Measurements from ENCODE around the gene GIGYF2. TPM values are rescaled to one million over a fixed set of nuclear protein-coding genes. Genes with fewer than 3 reads are reported as not detected.

The GIGYF2 gene
- total and polyA plus RNA-seq, 9 donors = 22.1 to 83.6 (median 68.4) TPM

GRCh38 chr2:232787806-232788205, 90.7 kb downstream of the GIGYF2 start:
- H3K36me3 ChIP-seq = no peaks in the 10 kb centered on the region
- intact Hi-C loops (cut with DNase I) = no loop called here
- no peak for DNase-seq
- no peaks in the 10 kb centered on the region for H3K9me3 ChIP-seq
- H3K4me1 ChIP-seq (ENCODE audit: insufficient read depth) = no peaks in the 10 kb centered on the region
- TF ChIP-seq POLR2A (IDR thresholded peaks at IDR 0.05) = no peak
- no peak for TF ChIP-seq CTCF (IDR thresholded peaks at IDR 0.05)
- TF ChIP-seq EP300 (IDR thresholded peaks at IDR 0.05) = no peak
- no peaks in the 10 kb centered on the region for H3K27me3 ChIP-seq
- H3K27ac ChIP-seq = no peak overlapping the region
- H3K4me3 ChIP-seq = no peak overlapping the region

- no peak overlapping the region for H3K27ac ChIP-seq
- H3K9me3 ChIP-seq = no peaks in the 10 kb centered on the region
- no peaks in the 10 kb centered on the region for H3K4me1 ChIP-seq (ENCODE audit: insufficient read depth)
- no peak overlapping the region for H3K4me3 ChIP-seq
- 59 to 63% (median 62%) methylated on average over 4 of the region's 4 CpGs for WGBS, 3 donors
- H3K27me3 ChIP-seq = no peaks in the 10 kb centered on the region
- intact Hi-C loops (cut with DNase I) = no loop called here
- H3K36me3 ChIP-seq = no peaks in the 10 kb centered on the region
- DNase-seq = no peak
- TF ChIP-seq EP300 (IDR thresholded peaks at IDR 0.05) (no peak), CTCF (IDR thresholded peaks at IDR 0.05) (no peak), POLR2A (IDR thresholded peaks at IDR 0.05) (no peak)
Observed at GRCh38 chr2:232789082-232789481, 92.0 kb downstream of the GIGYF2 start.

GRCh38 chr2:232791518-232791917, 94.4 kb downstream of the GIGYF2 start:
- DNase-seq = no peak
- TF ChIP-seq POLR2A (IDR thresholded peaks at IDR 0.05) = no peak
- TF ChIP-seq EP300 (IDR thresholded peaks at IDR 0.05) = no peak
- no peak for TF ChIP-seq CTCF (IDR thresholded peaks at IDR 0.05)
- H3K36me3 ChIP-seq = no peaks in the 10 kb centered on the region
- H3K27ac ChIP-seq = no peak overlapping the region
- 93 to 96% (median 94%) methylated on average over 4 of the region's 4 CpGs for WGBS, 3 donors
- intact Hi-C loops (cut with DNase I) = no loop called here
- H3K27me3 ChIP-seq = no peaks in the 10 kb centered on the region
- no peaks in the 10 kb centered on the region for H3K9me3 ChIP-seq
- H3K4me3 ChIP-seq = no peak overlapping the region
- no peaks in the 10 kb centered on the region for H3K4me1 ChIP-seq (ENCODE audit: insufficient read depth)

GRCh38 chr2:232793271-232793670, 96.1 kb downstream of the GIGYF2 start:
- WGBS, 3 donors = 79 to 96% (median 84%) methylated on average over 4 of the region's 4 CpGs
- intact Hi-C loops (cut with DNase I) = no loop called here
- Histone ChIP-seq H3K27ac (no peak overlapping the region), H3K4me3 (no peak overlapping the region), H3K36me3 (no peaks in the 10 kb centered on the region), H3K4me1 (ENCODE audit: insufficient read depth) (no peaks in the 10 kb centered on the region), H3K27me3 (no peaks in the 10 kb centered on the region), H3K9me3 (no peaks in the 10 kb centered on the region)
- no peak for DNase-seq
- TF ChIP-seq POLR2A (IDR thresholded peaks at IDR 0.05) (no peak), EP300 (IDR thresholded peaks at IDR 0.05) (no peak), CTCF (IDR thresholded peaks at IDR 0.05) (no peak)

- no peak for TF ChIP-seq CTCF (IDR thresholded peaks at IDR 0.05)
- no peak for TF ChIP-seq EP300 (IDR thresholded peaks at IDR 0.05)
- no peak for TF ChIP-seq POLR2A (IDR thresholded peaks at IDR 0.05)
- no peak for DNase-seq
- H3K4me3 ChIP-seq = no peak overlapping the region
- H3K27me3 ChIP-seq = no peaks in the 10 kb centered on the region
- H3K9me3 ChIP-seq = no peaks in the 10 kb centered on the region
- intact Hi-C loops (cut with DNase I) = no loop called here
- no peak overlapping the region for H3K27ac ChIP-seq
- H3K36me3 ChIP-seq = no peaks in the 10 kb centered on the region
- H3K4me1 ChIP-seq (ENCODE audit: insufficient read depth) = no peaks in the 10 kb centered on the region
- 67 to 91% (median 75%) methylated on average over 1 of the region's 1 CpG for WGBS, 3 donors
Observed at GRCh38 chr2:232794981-232795380, 97.8 kb downstream of the GIGYF2 start.
